Osteocyte (in vitro differentiated cells): ENCODE measurements around the gene ADAMTS6. TPM values are rescaled to one million over a fixed set of nuclear protein-coding genes. Genes with fewer than 3 reads are reported as not detected.
A peak's percentile ranks its signal among the peaks of the same experiment; 100 is the strongest.

Experiments
- DNase-seq: peaks from one replicate; pipeline ENCODE4 v3.0.0; 2021; ENCODE audit warnings: mixed read lengths; ENCODE audit not compliant: unreplicated experiment; ENCODE audit errors: extremely low spot score
- H3K27ac Mint-ChIP-seq: one replicate; pipeline ENCODE4 v1.8.0; 2021; ENCODE audit warnings: mild to moderate bottlenecking, mixed read lengths; ENCODE audit not compliant: unreplicated experiment
- H3K27me3 Mint-ChIP-seq: one replicate; pipeline ENCODE4 v1.8.0; 2021; ENCODE audit warnings: mixed read lengths; ENCODE audit not compliant: unreplicated experiment
- H3K36me3 Mint-ChIP-seq: one replicate; pipeline ENCODE4 v1.8.0; 2021; ENCODE audit warnings: mixed read lengths; ENCODE audit not compliant: unreplicated experiment
- H3K4me1 Mint-ChIP-seq: one replicate; pipeline ENCODE4 v1.8.0; 2021; ENCODE audit warnings: mixed read lengths; ENCODE audit not compliant: unreplicated experiment
- H3K4me3 Mint-ChIP-seq: one replicate; pipeline ENCODE4 v1.8.0; 2021; ENCODE audit warnings: mild to moderate bottlenecking, moderate library complexity, mixed read lengths; ENCODE audit not compliant: unreplicated experiment
- H3K9me3 Mint-ChIP-seq: one replicate; pipeline ENCODE4 v1.8.0; 2021; ENCODE audit warnings: mixed read lengths; ENCODE audit not compliant: unreplicated experiment
- CTCF ChIP-seq: fragments of 200-600 bp; sonication (generic); IDR thresholded peaks from 2 replicates; pipeline ENCODE4 v1.5.0; 2021; ENCODE audit warnings: antibody characterized with exemption, mild to moderate bottlenecking, moderate library complexity
- total RNA-seq: library from RNA; stranded (reverse); gene quantifications from 2 replicates; pipeline ENCODE4 v1.2.1, GENCODE V29; 2021

Gene ADAMTS6
- total RNA-seq, 1 donor from 2014 or later = 4.7 TPM

DNA sequence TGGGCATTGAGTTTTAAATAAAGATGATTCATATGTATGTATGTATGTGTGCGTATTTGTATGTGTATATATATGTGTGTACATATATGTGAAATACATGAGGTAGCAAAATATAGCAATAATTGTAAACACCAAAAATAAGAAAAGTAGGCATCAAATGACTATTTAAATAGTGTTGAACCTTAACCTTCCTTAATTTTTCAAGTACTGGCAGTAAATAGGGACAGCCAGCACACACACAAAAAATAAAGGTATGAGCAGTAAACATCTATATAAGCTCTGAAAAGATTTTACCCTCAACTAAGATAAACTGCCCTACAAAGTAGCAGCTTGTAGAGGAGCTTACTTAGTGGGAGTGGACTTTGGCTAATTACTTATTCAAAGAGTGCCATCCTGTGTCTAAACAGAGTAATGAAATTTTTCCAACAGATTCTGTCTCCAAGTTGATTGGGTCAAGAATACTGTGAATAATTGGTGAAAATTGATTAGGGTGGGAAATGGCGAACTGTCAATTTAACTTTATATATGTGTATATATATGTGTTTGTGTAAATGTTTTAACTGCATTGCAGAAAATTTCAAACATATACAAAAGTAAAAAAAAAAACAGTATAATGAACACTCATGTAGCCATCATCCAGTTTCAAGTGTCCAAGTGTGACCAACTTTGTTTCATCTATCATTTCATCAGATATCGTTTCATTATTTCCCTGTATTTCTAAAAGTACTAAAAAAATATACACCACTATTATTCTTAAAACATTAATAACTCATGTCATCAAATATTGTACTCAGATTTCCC lies 2.0 kb upstream of the ADAMTS6 start:
- DNase-seq = no peak
- Mint-ChIP-seq H3K27ac (no peak overlapping the region), H3K4me1 (peaks cover 9% of the 10 kb centered on the region), H3K27me3 (no peaks in the 10 kb centered on the region), H3K4me3 (no peak overlapping the region), H3K36me3 (no peaks in the 10 kb centered on the region), H3K9me3 (no peaks in the 10 kb centered on the region)
- TF ChIP-seq CTCF = peak; percentile 70

DNA sequence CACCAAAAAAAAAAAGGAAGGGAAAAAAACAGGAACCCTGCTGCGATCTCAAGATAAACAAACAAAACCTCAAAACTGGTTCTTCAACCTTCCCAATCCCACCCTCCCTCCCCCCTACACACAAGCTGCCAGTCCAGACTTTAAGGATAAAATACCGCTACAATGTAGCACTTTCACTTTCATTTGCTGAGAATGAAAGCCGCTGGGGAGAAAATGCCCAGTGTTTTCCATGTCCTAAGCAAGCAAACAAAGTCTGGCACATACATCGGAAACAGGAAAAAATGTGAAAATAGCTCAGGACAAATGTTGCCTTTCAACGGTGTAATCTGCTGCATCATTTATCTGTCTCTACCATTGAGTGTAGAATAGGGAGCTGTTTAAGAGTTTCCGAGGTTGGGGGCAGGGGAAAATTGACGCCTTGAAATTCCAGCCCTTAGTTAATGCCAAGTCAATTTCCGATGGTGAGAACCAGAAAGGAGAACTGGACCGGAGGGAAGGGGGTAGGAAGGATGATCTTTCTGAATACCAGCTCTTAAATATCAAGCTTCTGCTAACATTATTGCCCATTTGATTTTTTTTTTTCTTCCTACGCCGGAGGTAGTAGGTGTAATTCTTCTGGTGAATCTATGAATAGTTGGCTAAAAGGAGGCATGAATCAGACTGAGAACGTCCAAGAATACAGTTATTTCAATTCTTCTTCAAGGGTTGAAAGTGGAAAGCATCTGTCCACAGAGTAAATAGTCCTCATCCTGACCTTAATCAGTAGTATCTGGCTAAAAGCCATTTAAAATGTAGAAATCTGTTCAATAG lies 1.2 kb upstream of the ADAMTS6 start:
- peaks cover 9% of the 10 kb centered on the region for H3K4me1 Mint-ChIP-seq
- TF ChIP-seq CTCF = no peak
- no peaks in the 10 kb centered on the region for H3K36me3 Mint-ChIP-seq
- no peak overlapping the region for H3K4me3 Mint-ChIP-seq
- no peak overlapping the region for H3K27ac Mint-ChIP-seq
- H3K9me3 Mint-ChIP-seq = no peaks in the 10 kb centered on the region
- H3K27me3 Mint-ChIP-seq = no peaks in the 10 kb centered on the region
- no peak for DNase-seq

- H3K27me3 Mint-ChIP-seq = no peaks in the 10 kb centered on the region
- no peaks in the 10 kb centered on the region for H3K36me3 Mint-ChIP-seq
- H3K27ac Mint-ChIP-seq = no peak overlapping the region
- no peak for DNase-seq
- TF ChIP-seq CTCF = no peak
- no peak overlapping the region for H3K4me3 Mint-ChIP-seq
- peaks cover 10% of the 10 kb centered on the region for H3K4me1 Mint-ChIP-seq
- no peaks in the 10 kb centered on the region for H3K9me3 Mint-ChIP-seq
Observed at GRCh38 chr5:65482296-65482735, 596 bp upstream of the ADAMTS6 start.

DNA sequence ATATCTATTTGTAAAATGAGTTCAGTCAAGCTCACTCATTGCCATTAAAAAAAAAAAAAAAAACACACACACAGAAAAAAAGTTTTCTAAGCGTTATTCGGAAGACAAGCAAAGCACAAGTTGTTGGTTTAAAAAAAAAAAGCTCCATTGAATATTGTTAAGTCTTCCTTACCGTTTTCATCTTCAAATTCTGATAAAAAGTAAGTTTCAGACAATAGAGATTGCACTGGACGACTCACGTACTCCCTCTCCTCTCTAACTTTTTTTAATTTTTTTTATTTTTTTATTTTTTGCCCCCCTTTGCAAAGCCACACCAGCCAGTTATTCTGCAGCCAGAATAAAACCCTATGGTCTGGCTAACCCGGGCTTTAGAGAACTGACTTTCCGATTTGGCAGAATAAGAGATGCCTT lies 544 bp downstream of the ADAMTS6 start:
- no peaks in the 10 kb centered on the region for H3K36me3 Mint-ChIP-seq
- no peak for TF ChIP-seq CTCF
- DNase-seq = no peak
- no peaks in the 10 kb centered on the region for H3K27me3 Mint-ChIP-seq
- no peak overlapping the region for H3K27ac Mint-ChIP-seq
- H3K4me1 Mint-ChIP-seq = peaks cover 11% of the 10 kb centered on the region
- no peaks in the 10 kb centered on the region for H3K9me3 Mint-ChIP-seq
- H3K4me3 Mint-ChIP-seq = no peak overlapping the region

- H3K36me3 Mint-ChIP-seq = no peaks in the 10 kb centered on the region
- H3K27ac Mint-ChIP-seq = no peak overlapping the region
- no peak overlapping the region for H3K4me3 Mint-ChIP-seq
- H3K9me3 Mint-ChIP-seq = no peaks in the 10 kb centered on the region
- no peak for TF ChIP-seq CTCF
- DNase-seq = no peak
- peaks cover 12% of the 10 kb centered on the region for H3K4me1 Mint-ChIP-seq
- no peaks in the 10 kb centered on the region for H3K27me3 Mint-ChIP-seq
Observed at GRCh38 chr5:65480306-65480865, 1.3 kb downstream of the ADAMTS6 start.
